ENCODE data around the gene TMEM183A.
A peak's percentile ranks its signal among the peaks of the same experiment; 100 is the strongest.

The TMEM183A gene

DNA sequence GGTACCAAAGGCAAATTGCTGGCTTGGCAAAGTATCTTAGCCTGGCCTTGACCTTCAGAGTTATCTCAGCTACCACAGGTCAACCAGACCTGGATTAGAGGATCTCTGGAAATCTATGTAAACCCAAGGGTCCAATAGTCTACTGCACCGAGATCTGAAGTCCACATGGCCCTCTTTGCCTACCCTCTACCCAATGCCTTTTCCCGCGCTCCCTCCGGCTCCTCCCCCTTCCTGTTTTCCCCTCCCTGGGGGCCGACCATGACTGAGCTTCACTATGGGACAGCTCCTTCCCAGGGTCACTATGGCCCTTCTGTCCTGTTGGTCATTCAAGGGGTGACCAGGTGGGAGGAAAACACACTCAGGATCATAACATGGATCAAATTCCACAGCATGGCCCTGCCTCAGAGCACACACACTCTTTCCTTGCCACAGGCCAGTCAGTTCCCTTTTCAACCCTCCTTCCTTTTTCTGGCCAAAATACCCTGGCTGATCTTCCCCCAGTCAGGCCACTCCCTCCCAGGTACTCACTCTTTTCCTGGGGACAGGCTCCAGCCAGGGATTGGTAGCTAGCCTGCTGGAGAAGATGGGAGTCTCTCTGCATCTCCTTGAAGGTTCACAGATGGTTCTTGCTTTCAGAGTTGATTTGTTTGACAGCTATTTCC, 19.1 kb upstream of the TMEM183A start:
- Histone ChIP-seq H3K9me3 (no peaks in the 10 kb centered on the region), H3K4me3 (no peak overlapping the region), H3K27me3 (peaks cover 0 to 22% of the 10 kb centered on the region in 2 donors), H3K27ac (no peak overlapping the region), H3K36me3 (no peaks in the 10 kb centered on the region), H3K4me1 (no peaks in the 10 kb centered on the region)
- TF ChIP-seq, protein P1, sequence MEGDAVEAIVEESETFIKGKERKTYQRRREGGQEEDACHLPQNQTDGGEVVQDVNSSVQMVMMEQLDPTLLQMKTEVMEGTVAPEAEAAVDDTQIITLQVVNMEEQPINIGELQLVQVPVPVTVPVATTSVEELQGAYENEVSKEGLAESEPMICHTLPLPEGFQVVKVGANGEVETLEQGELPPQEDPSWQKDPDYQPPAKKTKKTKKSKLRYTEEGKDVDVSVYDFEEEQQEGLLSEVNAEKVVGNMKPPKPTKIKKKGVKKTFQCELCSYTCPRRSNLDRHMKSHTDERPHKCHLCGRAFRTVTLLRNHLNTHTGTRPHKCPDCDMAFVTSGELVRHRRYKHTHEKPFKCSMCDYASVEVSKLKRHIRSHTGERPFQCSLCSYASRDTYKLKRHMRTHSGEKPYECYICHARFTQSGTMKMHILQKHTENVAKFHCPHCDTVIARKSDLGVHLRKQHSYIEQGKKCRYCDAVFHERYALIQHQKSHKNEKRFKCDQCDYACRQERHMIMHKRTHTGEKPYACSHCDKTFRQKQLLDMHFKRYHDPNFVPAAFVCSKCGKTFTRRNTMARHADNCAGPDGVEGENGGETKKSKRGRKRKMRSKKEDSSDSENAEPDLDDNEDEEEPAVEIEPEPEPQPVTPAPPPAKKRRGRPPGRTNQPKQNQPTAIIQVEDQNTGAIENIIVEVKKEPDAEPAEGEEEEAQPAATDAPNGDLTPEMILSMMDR (IDR thresholded peaks at IDR 0.05), result no peak
- intact Hi-C loops (cut with DNase I; ENCODE audit: low total_unique reads), result no loop called here
- DNase-seq, result no peak

DNA sequence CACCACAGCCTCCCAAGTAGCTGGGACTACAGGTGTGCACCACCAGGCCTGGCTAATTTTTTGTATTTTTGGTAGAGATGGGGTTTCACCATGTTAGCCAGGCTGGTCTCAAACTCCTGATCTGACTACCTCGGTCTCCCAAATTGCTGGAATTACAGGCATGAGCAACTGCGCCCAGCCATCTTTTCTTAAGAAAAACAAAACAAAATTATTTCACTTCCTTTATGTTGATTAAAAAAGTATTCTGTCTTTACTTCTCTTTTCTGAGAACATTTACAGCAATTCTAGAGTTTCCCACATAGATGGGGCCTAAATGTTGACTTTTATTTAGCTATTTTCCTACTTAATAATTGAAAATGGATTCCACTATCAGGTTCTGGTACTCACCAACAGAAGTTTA, 17.3 kb upstream of the TMEM183A start:
- intact Hi-C loops (cut with DNase I; ENCODE audit: low total_unique reads), result loop anchor here (10.0 kb wide), 1 partner anchor 65 kb away; the partner anchor contains the start of gene KLHL12
- TF ChIP-seq, protein P1 (IDR thresholded peaks at IDR 0.05), result no peak
- Histone ChIP-seq H3K36me3 (no peaks in the 10 kb centered on the region), H3K27me3 (peaks cover 0 to 31% of the 10 kb centered on the region in 2 donors), H3K9me3 (no peaks in the 10 kb centered on the region), H3K27ac (no peak overlapping the region), H3K4me3 (no peak overlapping the region), H3K4me1 (no peaks in the 10 kb centered on the region)
- DNase-seq, result no peak

DNA sequence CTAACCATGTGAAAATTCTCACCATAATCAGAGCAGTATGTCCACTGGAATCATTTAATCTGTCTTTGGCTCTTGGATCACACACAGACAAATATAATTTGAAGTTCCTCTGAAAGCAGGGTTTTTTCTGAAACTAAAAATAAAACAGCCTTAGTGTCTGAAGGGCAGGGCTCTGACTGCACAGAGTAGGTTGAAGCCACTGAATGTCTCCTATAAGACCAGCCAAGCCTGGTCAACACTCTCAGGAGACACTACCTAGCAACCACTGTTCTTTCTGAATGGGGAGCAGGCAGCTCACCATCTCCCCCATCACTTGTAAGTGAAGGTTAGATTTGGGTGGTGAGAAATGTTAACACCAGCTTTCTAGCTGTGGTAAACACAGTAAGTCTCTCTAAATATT, 16.1 kb upstream of the TMEM183A start:
- no peaks in the 10 kb centered on the region for H3K36me3 ChIP-seq
- DNase-seq, result no peak
- no peaks in the 10 kb centered on the region for H3K9me3 ChIP-seq
- intact Hi-C loops (cut with DNase I; ENCODE audit: low total_unique reads), result loop anchor here (10.0 kb wide), 1 partner anchor 66 kb away; the partner anchor contains the start of gene KLHL12
- peaks cover 0 to 38% of the 10 kb centered on the region in 2 donors for H3K27me3 ChIP-seq
- H3K4me1 ChIP-seq, result no peaks in the 10 kb centered on the region
- H3K27ac ChIP-seq, result no peak overlapping the region
- H3K4me3 ChIP-seq, result no peak overlapping the region
- TF ChIP-seq, protein P1 (IDR thresholded peaks at IDR 0.05), result no peak

DNA sequence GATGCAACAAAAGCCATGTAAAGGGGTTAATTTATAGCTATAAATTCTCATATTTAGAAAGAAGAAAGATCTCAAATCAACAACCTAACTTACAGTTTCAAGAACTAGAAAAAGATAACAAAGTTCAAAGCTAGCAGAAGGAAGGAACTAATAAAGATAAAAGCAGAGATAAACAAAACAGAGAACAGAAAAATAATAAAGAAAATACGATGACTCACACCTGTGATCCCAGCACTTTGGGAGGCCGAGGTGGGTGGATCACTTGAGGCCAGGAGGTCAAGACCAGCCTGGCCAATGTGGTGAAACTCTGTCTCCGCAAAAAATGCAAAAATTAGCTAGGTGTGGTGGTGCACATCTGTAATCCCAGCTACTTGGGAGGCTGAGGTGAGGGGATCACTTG, 12.4 kb upstream of the TMEM183A start:
- TF ChIP-seq, protein P1 (IDR thresholded peaks at IDR 0.05), result no peak
- Histone ChIP-seq H3K27me3 (peaks cover 0 to 27% of the 10 kb centered on the region in 2 donors), H3K36me3 (no peaks in the 10 kb centered on the region), H3K4me3 (no peak overlapping the region), H3K27ac (no peak overlapping the region), H3K4me1 (no peaks in the 10 kb centered on the region), H3K9me3 (no peaks in the 10 kb centered on the region)
- no peak for DNase-seq
- intact Hi-C loops (cut with DNase I; ENCODE audit: low total_unique reads), result loop anchor here (10.0 kb wide), 1 partner anchor 70 kb away; the partner anchor contains the start of gene KLHL12

DNA sequence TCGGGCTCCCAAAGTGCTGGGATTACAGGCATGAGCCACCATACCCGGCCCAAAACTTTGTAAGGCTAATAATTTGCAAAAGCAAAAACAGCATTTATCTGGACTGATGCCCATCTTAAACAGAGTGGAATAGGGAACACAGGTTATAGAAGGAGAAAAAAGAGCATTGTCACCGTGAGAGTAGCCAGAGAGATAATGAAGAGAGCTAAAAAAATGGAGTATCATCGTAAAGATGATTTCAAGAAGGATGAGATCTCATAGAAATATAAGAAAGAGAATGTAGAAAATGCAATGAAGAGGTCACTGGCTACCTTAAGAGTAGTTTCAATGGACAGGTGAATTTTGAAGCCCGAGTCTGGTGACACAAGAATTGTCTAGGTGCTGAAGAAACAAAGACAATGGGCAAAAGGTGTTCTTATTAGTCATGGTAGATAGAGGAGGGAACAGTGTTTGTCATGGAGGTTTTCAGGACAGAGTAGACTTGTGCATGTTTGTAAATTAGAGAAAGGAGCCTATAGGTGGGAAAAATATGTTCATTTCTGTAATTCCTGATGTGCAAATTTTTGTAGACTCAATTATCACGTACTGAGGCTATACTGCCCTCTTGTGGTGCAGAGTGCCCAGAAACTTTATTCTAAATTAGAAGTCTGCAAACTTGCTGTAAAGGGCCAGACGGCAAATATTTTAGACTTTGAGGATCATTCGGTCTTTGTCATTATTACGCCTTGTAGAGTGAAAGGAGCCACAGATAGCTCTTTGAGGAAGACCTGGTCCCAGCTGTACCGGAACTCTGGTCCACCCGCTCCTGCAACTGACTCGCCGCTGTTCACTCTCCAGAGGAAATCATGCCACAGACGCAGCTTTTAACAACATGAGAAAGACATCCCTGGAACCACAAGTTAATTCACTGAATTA, 8.1 kb upstream of the TMEM183A start:
- intact Hi-C loops (cut with DNase I; ENCODE audit: low total_unique reads), result loop anchor here (10.0 kb wide), 1 partner anchor 74 kb away; the partner anchor contains the start of gene KLHL12
- H3K4me3 ChIP-seq, result no peak overlapping the region
- TF ChIP-seq, protein P1 (IDR thresholded peaks at IDR 0.05), result peak; percentile 58 to 71

More for the DNA sequence above, 8.1 kb upstream of the TMEM183A start:
- peak in 1 of 2 donors; percentile 45 for DNase-seq
- Histone ChIP-seq H3K4me1 (no peaks in the 10 kb centered on the region), H3K27ac (no peak overlapping the region), H3K9me3 (no peaks in the 10 kb centered on the region), H3K27me3 (peaks cover 0 to 23% of the 10 kb centered on the region in 2 donors), H3K36me3 (no peaks in the 10 kb centered on the region)

All from tibial artery (tissue), 4 donors.